GM04504 (cell line): Measurements from ENCODE around the gene KCNQ2.

Experiments used
- DNase-seq: peaks from one replicate; pipeline ENCODE4 v3.0.0-alpha.2; 2012; ENCODE audit warnings: low read depth

KCNQ2 gene

GRCh38 chr20:63369024-63369530 lies 103.4 kb downstream of the KCNQ2 start:
- no peak for DNase-seq

DNA sequence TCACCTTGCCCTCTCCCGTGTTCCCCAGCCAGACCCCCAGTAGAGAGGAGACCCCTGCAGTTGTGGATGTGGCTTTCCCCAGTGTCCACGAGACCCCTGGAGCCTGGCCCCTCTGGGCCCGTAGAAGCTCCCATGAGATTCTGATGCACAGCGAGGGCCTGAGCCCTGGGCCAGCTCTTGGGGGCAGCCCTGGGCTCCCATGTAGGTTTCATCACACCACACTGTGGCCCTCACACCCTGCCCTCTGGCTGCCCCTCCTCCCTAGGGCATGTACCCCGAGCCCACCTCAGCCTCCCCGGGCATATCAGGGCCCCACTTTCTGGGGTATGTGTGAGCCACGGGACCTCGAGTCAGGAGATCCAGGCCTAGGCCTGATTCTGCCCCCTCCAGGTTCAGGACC lies 104.3 kb downstream of the KCNQ2 start:
- DNase-seq: no peak

DNA sequence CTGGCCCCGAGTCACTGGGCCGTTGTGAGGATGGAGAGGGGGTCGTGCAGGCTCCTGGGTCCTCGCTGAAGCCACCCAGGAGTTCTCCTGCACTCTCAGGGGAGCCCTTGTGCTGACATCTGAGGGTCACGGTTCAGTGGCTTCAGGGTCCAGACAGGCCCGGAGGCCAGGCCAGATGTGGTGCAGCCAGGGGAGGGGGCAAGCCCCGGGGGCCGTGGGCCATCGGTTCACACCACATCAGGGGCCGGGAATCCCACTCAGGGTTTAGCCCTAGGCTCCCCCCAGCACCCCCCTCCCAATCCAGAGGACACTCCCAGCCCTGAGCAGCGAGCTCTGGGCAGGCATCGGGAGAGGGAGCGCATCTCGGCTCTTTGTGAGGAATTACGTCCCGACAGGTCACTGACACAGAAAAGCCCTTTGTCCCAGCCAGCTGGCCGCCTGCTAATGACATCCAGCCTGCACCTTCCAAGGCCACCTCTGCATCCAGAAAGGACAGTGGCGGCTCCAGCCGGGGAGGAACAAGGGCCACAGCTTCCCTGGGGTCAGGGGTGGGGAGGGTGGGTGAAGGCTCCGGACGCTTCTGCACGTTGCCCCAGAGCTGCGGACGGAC lies 104.9 kb downstream of the KCNQ2 start:
- no peak for DNase-seq

- DNase-seq: no peak
These were observed 105.8 kb downstream of the KCNQ2 start for GRCh38 chr20:63366390-63367365.

DNA sequence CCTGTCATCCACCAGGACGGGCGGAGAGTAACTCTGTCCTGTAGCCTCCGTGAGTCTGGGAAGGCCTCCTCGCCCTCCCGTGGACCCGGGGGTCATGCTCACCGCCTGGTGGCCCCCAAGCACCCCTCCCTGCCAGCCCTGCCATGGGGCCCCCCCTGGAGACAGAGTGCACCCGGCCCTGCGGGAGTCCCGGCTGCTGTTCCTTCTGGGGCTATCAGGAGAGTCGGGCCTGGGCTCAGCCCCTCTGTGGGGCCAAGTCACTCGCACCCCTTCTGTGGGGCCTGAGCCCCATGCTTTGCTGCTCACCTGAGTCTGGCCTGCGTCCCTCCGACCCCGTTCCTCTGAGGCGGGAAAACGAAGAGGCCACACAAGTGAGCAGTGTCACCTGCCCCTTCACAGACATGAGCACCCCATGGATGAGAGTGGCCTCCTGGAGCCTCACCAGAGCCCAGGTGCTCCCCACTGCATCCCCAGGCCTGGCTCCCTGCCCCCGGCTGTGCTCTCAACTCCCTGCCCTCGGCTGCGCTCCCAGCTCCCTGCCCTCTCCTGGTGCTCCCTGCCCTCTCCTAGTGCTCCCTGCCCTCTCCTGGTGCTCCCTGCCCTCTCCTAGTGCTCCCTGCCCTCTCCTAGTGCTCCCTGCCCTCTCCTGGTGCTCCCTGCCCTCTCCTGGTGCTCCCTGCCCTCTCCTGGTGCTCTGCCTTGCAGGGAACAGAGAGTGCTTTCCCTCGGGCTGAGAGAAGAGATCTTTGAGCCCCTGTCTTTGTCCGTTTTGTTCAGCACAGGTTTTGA lies 106.7 kb downstream of the KCNQ2 start:
- DNase-seq: no peak

DNA sequence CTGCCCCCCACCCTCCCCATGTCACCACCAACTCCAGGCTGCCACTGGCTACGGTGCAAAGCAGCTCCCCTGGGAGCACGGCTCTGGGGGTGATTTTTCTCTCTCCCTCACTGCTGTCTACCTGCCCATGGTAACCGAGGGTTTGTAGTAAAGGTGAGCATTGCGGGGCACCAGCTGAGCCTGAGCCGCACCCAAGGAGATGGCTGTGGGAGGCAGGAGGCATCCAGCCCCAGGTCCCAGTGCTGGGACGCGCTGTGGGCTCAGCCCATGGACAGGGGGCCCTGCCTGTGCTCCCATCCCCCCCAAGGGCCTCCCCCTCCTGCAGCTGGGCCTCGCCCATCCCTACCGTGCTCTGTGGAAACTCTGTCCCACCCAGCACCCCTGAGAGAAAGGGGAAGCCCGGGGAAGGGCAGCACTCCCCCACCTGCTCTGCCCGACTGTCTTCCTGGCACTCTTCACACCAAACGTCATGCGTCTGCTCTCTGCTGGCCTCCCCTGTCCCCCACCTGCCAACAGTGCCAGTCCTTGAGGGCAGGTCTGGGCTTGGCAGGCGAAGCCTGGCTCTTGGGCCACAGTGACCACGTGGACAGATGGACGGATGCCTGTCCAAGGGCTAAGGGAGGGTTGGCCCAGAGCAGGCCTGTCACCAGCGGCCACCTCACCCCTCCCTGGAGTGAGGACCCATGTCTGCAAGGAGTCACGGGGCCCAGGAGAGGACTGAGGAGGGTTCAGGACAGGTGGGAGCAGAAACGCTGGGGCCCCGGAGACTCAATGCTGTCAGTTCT lies 107.5 kb downstream of the KCNQ2 start:
- no peak for DNase-seq

DNA sequence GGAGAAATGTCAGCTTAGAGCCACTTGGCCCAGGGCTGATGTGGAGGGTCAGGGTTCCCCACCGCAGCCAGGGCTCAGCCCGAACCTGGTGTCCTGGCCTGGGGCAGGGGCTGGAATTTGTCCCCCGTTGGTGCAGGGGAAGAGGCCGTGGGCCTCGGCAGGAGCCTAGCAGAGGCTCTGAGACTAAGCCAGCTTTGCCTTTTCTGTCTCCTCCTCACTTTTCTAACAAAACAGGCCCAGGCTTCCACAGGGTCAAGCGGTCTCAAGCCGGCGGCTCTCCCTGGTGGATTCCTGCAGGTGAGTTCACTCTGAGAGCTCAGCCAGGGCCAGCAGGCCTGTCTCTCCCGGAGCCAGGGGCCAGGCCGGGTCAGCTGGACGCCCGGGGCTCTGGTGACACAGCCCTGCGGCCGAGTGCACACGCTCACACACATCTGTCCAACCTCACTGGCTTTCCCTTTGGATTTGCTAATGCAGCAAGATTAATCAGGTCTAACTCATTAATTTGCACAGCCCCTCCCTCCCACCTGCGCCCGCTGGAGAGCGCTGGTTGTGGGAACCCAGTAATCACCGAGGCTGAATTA lies 108.4 kb downstream of the KCNQ2 start:
- no peak for DNase-seq

GRCh38 chr20:63363013-63363957 lies 109.2 kb downstream of the KCNQ2 start:
- DNase-seq: no peak

GRCh38 chr20:63362436-63363009 lies 109.9 kb downstream of the KCNQ2 start:
- DNase-seq: no peak

GRCh38 chr20:63361519-63362435 lies 110.7 kb downstream of the KCNQ2 start:
- DNase-seq: no peak

DNA sequence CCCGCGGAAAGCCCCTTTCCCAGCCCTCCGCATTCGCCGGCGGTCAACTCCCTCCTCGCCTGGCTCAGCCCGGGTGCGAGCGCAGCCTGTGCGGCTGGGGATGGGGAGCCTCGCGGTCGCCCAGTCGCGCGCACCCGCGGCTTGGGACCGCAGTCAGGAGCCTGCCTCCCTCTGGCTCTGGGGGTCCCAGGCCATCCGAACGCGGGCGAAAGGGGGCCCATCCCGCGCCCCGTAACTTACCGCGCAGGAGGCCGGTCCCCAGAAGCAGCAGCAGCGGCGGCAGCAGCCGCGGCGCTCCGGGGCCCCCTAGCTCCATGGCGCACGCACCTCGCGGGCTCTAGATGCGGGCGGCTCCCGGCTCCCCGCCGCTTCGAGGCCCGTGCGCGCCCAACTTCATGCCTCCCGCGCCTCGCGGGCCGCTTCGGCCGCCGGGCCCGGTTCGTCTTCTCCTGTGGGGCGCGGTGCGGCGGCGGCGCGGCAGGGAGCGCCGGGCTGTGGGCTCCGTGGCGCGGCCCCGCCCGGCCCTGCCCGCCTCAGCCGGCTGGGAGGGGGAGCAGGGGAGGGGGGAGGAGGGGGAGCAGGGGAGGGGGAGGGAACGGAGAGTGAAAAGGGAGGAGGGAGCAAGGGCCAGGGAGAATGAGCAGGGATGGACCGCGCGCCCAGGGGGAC lies 111.5 kb downstream of the KCNQ2 start, which contains the start of gene CHRNA4:
CHRNA4 (minus strand) TSS at position 500 of the 669 bp plus-strand sequence; CDS start at position 316, 184 bp downstream.
- no peak for DNase-seq

DNA sequence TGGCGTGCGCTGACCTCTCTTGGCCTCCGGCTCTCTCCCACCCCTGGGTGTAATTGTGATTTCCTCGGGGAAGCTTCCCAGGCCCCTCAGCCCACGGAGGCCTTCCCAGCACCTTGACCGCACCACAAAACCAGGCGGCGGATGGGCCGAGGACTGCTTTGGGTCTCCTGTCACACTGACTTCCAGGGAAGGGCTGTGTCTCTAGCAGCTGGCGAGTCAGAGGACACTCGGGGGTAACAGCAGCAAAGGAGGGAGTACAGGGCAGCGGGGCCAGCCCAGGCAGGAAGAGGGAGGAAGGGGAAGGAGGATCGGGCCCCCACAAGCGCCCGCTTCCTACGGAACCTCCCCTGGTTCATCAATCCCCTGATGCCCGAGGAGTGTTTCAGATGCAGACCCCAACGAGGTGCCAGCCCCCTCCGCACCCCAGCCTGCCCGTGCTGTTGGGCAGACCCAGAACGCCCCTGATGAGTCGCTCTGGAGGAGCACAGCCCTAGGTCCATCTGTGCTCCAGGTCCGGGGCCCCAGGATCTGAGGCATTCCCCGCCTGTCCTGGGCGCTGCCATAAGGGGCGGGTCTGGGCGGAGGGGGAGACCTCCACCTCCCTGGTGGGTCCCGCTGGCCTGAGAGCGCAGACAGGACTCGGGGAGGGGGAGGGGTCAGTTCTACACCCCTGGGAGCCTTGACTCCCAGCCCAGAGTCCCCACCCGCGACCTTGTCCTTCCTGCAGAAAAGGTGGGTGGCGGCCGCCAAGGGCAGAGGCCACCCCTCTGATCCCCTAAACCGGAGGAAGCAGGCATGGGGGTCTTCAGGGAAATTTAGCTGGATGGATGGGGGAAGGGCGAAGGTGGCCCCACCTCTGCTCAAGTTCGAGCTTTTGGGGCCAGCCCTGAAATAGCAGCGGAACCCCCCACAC lies 112.3 kb downstream of the KCNQ2 start:
- DNase-seq: no peak

DNA sequence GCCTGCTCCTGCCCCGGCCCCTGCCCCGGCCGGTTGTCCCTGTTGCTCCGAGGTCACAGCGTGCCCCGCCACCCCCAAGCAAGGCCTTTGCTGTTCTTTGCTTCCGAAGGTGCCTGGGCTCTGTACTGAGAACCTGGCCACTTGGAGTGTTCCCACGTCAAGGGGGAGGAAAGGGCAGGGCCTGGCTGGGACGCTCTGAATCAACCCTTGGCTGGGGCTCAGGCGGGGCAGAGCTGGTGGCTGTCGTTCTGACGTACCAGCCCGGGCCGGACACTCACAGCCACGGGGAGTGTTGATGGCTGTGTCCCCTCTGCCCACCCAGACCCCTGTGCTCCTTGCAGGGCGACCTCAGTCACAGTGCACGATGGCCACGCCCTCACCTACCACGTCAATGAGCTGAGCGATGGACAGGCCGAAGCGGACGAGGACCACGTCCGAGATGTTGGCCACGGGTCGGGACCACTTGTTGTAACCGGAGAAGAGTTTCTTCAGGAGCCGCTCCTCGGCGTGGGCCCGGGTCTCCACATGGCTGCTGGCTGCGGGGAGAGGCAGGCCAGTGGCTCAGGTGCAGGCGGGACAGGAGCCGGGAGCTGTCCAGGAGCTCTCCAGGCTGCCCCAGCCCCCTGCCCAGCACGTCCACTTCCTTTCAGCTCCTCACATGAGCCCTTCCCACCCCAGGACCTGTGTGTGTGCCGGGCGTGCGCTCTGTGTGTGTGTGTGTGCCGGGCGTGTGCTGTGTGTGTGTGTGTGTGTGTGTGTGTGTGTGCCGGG lies 113.1 kb downstream of the KCNQ2 start:
- DNase-seq: no peak

DNA sequence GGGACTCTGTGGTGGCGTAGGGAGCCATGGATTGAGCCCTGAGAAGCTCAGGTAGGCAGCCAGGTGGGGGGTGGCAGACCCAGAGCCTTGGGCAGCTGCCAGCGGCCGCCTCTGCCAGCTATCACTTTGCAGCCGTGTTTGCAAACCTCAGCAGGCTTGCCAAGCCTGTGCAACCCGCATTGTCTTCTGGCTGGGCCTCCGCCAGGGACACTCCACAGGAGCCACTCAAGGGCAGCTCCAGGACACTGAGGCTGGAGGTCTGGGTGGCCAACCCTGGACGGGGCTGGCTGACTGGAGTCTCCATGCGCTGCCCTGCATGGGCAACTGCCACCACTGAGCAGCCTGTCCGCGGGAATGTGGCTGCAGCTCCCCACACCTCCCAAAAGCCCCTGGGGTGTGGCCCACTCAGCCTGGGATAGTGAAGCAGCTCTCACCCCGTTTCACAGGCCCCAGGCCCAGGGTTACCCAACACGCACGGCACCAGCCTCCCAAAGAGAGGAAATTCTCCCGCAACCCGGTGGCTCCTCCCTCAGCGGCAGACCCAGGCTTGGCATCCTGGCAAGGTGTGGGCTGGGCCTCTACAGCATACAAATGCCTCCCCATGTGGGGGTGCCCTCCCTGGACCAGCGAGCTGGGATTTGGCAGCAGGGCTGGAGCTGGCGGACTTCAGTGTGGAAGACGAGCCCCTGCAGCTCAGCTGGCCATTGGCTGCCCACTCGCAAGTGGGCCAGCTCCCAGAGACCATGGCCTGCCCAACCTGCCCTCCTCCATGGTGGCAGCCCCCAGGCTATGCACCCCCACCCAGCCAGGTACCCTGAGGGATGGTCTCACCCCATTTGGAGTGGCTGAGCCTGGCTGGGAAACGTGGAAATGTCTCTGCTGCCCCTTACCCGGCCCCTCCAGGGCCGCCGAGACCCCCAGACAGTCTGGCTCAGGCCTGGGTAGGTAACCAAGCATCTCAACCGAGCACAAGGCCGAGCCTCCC lies 114.2 kb downstream of the KCNQ2 start:
- DNase-seq: no peak
